Activated CD4-positive, CD25-positive, alpha-beta regulatory T cell treated with anti-CD3 and anti-CD28 coated beads, Interleukin-2, amount 50 U/mL, for 24 hours (primary cell): Measurements from ENCODE around the gene RBPJL.
A peak's percentile ranks its signal among the peaks of the same experiment; 100 is the strongest.

Experiments
- ATAC-seq, 2 donors: fragments of 150-1000 bp; cut with Tn5 transposase; one replicate each; pipeline ENCODE4 v1.10.0; 2021; ENCODE audit warnings: mild to moderate bottlenecking in 1 of 2, moderate library complexity in 1 of 2

RBPJL gene

GRCh38 chr20:45293041-45294002 lies 13.3 kb upstream of the RBPJL start:
- ATAC-seq, result peak; percentile 85 to 91

GRCh38 chr20:45294003-45294368 lies 12.7 kb upstream of the RBPJL start:
- no peak for ATAC-seq

GRCh38 chr20:45294659-45295058 lies 12.0 kb upstream of the RBPJL start:
- ATAC-seq, result no peak

GRCh38 chr20:45297786-45298497 lies 8.7 kb upstream of the RBPJL start:
- ATAC-seq, result no peak

GRCh38 chr20:45299786-45300185 lies 6.9 kb upstream of the RBPJL start:
- ATAC-seq, result no peak

- ATAC-seq, result peak in 1 of 2 donors; percentile 54
Observed at GRCh38 chr20:45300961-45301360, 5.7 kb upstream of the RBPJL start.

- peak; percentile 65 to 69 for ATAC-seq
Observed at GRCh38 chr20:45301824-45302271, 4.8 kb upstream of the RBPJL start.

DNA sequence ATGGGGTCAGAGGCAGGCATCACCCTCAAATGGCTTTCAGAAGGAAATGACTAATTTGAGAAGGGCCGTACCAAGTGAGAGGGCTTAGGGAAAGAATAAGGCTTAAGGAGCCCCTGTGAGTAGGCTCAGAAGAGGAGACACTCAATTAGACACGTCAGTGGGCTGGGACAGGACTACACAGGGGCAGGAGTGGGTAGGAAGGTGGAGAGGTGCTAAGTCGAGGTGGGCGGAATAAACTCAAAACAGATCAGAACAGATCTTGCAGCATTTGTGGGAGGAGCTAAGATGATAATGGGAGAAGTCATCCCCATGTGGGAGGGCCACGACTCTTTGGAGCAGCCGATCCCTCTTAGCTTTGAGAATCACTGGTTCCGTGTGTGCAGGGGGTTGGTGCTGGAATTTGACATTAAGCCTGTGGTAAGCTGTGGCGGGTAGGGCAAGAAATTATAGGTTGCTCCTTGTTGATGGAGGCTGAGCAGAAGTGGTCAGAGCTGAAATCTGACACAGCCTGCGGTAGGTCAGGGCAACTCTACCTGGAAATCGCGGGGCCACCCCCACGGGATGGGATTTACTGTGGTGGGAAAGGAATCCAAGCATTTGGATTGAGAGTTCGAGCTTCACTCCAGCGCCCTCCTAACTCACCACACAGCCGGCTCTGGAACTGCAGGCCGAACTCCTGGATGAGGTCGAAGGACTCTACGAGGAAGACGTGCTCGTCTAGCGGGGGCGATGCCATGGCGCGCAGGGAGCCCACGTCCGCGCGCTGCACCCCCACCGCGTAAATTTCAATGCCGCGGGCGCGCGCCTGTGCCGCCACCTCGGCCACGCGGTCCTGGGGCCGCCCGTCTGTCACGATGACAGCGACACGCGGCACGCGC lies 2.8 kb upstream of the RBPJL start:
- no peak for ATAC-seq

DNA sequence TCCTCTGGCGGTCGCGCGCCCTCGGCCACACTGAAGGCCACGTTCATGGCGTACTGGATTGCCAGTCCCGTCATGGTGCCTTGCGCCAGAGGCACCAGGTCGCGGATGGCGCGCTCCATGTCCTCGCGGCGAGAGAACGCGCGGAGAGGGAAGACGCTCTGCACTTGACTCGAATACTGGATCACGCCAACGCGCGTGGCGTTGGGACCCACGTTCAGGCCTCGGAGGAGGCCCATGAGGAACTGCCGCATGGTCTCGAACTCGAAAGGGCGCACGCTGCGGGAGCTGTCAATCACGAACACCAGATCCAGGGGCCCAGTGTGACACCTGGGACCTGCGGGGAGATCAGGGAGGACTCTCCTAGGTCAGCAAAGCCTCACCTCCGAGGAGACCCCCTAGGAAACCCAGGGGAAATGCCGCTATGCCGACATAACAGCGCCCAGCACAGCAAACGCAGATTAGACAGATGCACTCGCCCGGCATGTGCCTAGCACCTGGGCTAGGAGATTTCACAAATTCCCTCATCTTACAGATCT lies 2.1 kb upstream of the RBPJL start:
- no peak for ATAC-seq

DNA sequence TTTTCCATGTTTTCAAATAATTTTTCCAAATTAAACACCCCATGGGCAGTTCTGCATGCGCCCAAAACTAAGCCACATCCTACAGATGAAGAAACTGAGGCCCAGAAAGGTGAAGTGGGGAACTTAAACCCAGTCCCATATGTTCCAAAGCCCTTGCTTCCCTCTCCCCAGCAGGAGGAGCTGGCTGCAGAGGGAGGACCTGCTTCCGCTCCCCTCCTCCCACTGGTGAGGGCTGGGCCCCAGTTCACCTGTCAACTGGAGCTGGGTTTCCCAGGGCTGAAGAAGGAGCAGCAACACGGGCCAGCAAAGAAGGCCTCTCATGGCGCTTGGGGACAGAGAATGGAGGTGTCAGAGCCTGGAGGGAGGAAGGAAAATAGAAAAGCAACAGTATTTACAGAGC lies 1.4 kb upstream of the RBPJL start:
- ATAC-seq, result no peak

DNA sequence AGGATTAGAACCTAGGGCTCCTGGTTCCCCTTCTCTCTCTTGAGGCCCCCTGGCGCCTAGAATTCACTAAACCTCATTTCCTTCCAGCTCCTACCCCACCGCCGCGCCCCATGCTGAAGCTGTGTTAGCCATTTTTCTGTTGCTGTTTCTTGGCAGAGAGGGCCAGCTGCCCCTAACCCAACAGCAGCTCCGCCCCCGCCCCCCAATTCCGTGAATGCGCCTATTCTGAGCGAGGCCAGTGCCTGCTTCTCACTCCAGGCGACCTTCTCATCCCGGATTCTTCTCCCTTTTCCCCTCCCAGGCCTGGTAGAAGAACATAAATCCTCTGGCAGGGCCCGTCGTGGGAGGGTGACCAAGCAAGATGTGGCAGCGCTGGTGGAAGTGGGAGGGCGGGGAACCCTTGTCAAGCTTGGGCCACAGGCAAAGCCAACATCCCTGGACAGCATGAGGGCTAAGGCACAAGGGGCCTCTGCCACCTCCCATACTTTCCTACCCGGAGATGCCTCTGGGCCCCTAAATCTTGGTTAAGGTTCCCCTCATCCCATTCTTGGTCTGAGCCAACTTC lies 518 bp downstream of the RBPJL start:
- ATAC-seq, result no peak

- no peak for ATAC-seq
Observed at GRCh38 chr20:45308117-45308778, 1.6 kb downstream of the RBPJL start, which contains the start of gene MATN4. MATN4 (minus strand) TSS chr20:45308299; CDS start chr20:45305582, 2,717 bp downstream.

DNA sequence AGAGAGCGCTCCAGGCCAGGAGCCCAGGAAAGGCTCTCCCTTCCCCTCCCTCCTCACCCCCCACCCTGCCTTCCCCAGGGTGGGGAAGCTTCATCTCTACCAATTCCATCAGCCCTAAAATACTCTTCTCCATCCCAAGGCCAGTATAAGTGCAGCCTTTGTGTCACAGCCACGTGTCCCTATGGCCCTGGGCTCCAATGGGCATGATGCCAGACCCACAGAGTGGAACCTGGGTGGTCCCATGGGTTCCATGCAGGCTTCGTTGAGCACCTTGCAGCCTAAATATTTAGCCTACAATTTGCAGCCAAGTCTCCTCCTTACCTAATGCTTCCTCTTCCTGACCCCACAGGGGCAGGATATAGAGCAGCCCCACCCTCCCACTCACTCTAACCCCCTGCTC lies 2.4 kb downstream of the RBPJL start:
- ATAC-seq, result no peak

DNA sequence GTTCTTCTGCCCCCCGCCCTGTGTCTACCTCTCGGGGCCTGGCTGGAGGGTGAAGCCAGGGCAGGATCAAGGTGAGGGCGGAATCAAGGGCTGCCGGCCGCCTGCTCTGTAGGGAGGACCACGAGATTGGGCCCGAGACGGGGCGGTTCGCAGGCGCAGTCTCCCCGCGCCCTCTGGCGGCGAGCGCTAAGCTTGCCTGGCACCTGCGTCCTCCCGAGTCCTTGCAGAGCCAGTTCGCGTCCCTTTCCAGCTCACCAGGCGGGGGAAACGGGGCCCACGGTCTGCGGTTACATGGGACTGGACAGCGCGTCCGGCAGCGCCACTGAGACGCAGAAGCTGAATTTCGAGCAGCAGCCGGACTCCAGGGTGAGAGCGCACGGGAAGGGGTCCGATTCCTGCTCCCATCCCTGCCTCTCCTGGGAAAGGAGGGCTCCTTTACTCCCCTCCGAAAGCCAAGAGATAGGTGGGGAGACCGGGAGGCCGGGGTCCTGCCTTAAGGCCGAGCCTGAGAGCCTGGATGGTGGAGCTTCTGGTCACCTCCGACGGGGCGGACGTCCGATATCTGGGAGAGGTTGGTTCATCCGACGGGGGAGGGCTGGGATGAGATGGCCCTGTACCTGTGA lies 5.1 kb downstream of the RBPJL start:
- peak; percentile 62 to 72 for ATAC-seq

DNA sequence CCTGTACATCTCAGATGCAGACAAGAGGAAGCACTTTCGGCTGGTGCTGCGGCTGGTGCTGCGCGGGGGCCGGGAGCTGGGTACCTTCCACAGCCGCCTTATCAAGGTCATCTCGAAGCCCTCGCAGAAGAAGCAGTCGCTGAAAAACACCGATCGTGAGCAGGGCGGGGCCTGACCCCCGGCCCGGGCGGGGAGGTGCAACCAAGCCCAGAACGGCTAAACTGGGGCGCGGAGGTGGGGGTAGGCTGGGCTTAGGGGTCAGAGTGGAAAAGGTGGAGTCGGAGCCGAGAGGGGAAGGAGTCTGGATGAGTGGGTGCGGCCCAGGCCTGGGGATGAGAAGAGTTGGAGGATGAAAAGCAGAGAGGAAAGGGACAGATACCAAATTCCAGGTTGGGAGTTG lies 5.6 kb downstream of the RBPJL start:
- ATAC-seq, result no peak

GRCh38 chr20:45313065-45313695 lies 6.5 kb downstream of the RBPJL start:
- ATAC-seq, result no peak

- ATAC-seq, result no peak
Observed at GRCh38 chr20:45313943-45314342, 7.3 kb downstream of the RBPJL start.

- no peak for ATAC-seq
Observed at GRCh38 chr20:45315672-45316071, 9.0 kb downstream of the RBPJL start.

- no peak for ATAC-seq
Observed at GRCh38 chr20:45316150-45317080, 9.8 kb downstream of the RBPJL start.
